ENCODE results near the gene PLXNB3. TPM values are rescaled to one million over a fixed set of nuclear protein-coding genes. Genes with fewer than 3 reads are reported as not detected.

Gene PLXNB3
- total RNA-seq, 2 experiments from 2014 or later = 0.83 to 1.4 TPM

- H3K4me1 Mint-ChIP-seq (ENCODE audit: low read depth) = peaks cover 6% of the 10 kb centered on the region
- H3K9me3 Mint-ChIP-seq (ENCODE audit: insufficient read depth) = no peaks in the 10 kb centered on the region
- H3K27ac Mint-ChIP-seq = no peak overlapping the region
- H3K4me3 Mint-ChIP-seq = no peak overlapping the region
- CTCF ChIA-PET = no interaction called here
- H3K27me3 Mint-ChIP-seq (ENCODE audit: low read depth) = no peaks in the 10 kb centered on the region
- ATAC-seq (no peak), DNase-seq (no peak)
- H3K36me3 Mint-ChIP-seq (ENCODE audit: low read depth) = no peaks in the 10 kb centered on the region
- POLR2A ChIA-PET = no interaction called here
These were observed 8.5 kb downstream of the PLXNB3 start for GRCh38 chrX:153772316-153773217.

- H3K27me3 Mint-ChIP-seq (ENCODE audit: low read depth) = no peaks in the 10 kb centered on the region
- POLR2A ChIA-PET = no interaction called here
- H3K4me1 Mint-ChIP-seq (ENCODE audit: low read depth) = peaks cover 1% of the 10 kb centered on the region
- no peaks in the 10 kb centered on the region for H3K36me3 Mint-ChIP-seq (ENCODE audit: low read depth)
- H3K9me3 Mint-ChIP-seq (ENCODE audit: insufficient read depth) = no peaks in the 10 kb centered on the region
- H3K4me3 Mint-ChIP-seq = no peak overlapping the region
- ATAC-seq = no peak
- H3K27ac Mint-ChIP-seq = no peak overlapping the region
- CTCF ChIA-PET = no interaction called here
- DNase-seq = no peak
These were observed 9.2 kb downstream of the PLXNB3 start for GRCh38 chrX:153773218-153773611.

DNA sequence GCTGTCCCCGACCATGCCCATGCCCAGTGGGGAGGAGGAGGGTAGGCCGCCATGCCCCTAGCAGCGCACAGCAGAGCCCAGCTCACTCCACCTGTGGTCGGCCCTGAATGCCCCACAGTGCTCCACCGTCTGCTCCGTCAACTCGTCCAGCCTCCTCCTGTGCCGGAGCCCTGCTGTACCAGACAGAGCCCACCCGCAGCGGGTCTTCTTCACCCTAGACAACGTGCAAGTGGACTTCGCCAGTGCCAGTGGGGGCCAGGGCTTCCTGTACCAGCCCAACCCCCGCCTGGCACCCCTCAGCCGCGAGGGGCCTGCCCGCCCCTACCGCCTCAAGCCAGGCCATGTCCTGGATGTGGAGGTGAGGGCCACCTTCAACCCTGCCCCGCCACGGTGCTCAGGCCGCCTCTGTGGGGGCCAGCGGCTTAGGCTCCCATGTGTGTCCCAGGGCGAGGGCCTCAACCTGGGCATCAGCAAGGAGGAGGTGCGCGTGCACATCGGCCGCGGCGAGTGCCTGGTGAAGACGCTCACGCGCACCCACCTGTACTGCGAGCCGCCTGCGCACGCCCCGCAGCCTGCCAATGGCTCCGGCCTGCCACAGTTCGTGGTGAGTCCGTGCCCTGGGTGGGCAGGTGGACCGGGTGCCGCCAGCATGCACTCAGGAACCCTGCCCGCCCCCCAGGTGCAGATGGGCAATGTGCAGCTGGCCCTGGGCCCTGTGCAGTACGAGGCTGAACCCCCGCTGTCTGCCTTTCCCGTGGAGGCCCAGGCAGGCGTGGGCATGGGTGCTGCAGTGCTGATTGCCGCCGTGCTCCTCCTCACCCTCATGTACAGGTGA lies 9.9 kb downstream of the PLXNB3 start:
- Mint-ChIP-seq H3K27me3 (ENCODE audit: low read depth) (no peaks in the 10 kb centered on the region), H3K36me3 (ENCODE audit: low read depth) (no peaks in the 10 kb centered on the region), H3K9me3 (ENCODE audit: insufficient read depth) (no peaks in the 10 kb centered on the region), H3K4me3 (no peak overlapping the region), H3K4me1 (ENCODE audit: low read depth) (no peaks in the 10 kb centered on the region), H3K27ac (no peak overlapping the region)
- ATAC-seq (no peak), DNase-seq (no peak)
- ChIA-PET CTCF (no interaction called here), POLR2A (no interaction called here)

- Mint-ChIP-seq H3K36me3 (ENCODE audit: low read depth) (no peaks in the 10 kb centered on the region), H3K4me3 (no peak overlapping the region), H3K27me3 (ENCODE audit: low read depth) (peaks cover under 1% of the 10 kb centered on the region), H3K27ac (no peak overlapping the region), H3K9me3 (ENCODE audit: insufficient read depth) (no peaks in the 10 kb centered on the region), H3K4me1 (ENCODE audit: low read depth) (no peaks in the 10 kb centered on the region)
- ChIA-PET CTCF (no interaction called here), POLR2A (interaction anchor here (0.6 kb wide), 1 partner anchor 123 kb away, joined by 3 read pairs; no protein-coding TSS in a partner anchor)
- ATAC-seq (no peak), DNase-seq (no peak)
These were observed 10.7 kb downstream of the PLXNB3 start for GRCh38 chrX:153774576-153775292.

- Mint-ChIP-seq H3K27ac (no peak overlapping the region), H3K4me3 (no peak overlapping the region), H3K4me1 (ENCODE audit: low read depth) (peaks cover 7% of the 10 kb centered on the region), H3K27me3 (ENCODE audit: low read depth) (peaks cover 6% of the 10 kb centered on the region), H3K9me3 (ENCODE audit: insufficient read depth) (no peaks in the 10 kb centered on the region), H3K36me3 (ENCODE audit: low read depth) (no peaks in the 10 kb centered on the region)
- no peak for ATAC-seq
- DNase-seq = no peak
- POLR2A ChIA-PET = interaction anchor here (0.6 kb wide), 1 partner anchor 122 kb away, joined by 3 read pairs; no protein-coding TSS in a partner anchor
- CTCF ChIA-PET = no interaction called here
These were observed 11.5 kb downstream of the PLXNB3 start for GRCh38 chrX:153775293-153776119.

GRCh38 chrX:153776120-153776599 lies 12.1 kb downstream of the PLXNB3 start:
- Mint-ChIP-seq H3K9me3 (ENCODE audit: insufficient read depth) (no peaks in the 10 kb centered on the region), H3K27me3 (ENCODE audit: low read depth) (peaks cover 6% of the 10 kb centered on the region), H3K36me3 (ENCODE audit: low read depth) (no peaks in the 10 kb centered on the region), H3K27ac (no peak overlapping the region), H3K4me1 (ENCODE audit: low read depth) (peaks cover 7% of the 10 kb centered on the region), H3K4me3 (no peak overlapping the region)
- DNase-seq (no peak), ATAC-seq (no peak)
- ChIA-PET POLR2A (no interaction called here), CTCF (no interaction called here)

GRCh38 chrX:153776611-153777045 lies 12.6 kb downstream of the PLXNB3 start:
- ATAC-seq (no peak), DNase-seq (no peak)
- Mint-ChIP-seq H3K36me3 (ENCODE audit: low read depth) (no peaks in the 10 kb centered on the region), H3K4me1 (ENCODE audit: low read depth) (peaks cover 7% of the 10 kb centered on the region), H3K27ac (no peak overlapping the region), H3K9me3 (ENCODE audit: insufficient read depth) (no peaks in the 10 kb centered on the region), H3K4me3 (no peak overlapping the region), H3K27me3 (ENCODE audit: low read depth) (peaks cover 6% of the 10 kb centered on the region)
- CTCF ChIA-PET = no interaction called here
- POLR2A ChIA-PET = no interaction called here

DNA sequence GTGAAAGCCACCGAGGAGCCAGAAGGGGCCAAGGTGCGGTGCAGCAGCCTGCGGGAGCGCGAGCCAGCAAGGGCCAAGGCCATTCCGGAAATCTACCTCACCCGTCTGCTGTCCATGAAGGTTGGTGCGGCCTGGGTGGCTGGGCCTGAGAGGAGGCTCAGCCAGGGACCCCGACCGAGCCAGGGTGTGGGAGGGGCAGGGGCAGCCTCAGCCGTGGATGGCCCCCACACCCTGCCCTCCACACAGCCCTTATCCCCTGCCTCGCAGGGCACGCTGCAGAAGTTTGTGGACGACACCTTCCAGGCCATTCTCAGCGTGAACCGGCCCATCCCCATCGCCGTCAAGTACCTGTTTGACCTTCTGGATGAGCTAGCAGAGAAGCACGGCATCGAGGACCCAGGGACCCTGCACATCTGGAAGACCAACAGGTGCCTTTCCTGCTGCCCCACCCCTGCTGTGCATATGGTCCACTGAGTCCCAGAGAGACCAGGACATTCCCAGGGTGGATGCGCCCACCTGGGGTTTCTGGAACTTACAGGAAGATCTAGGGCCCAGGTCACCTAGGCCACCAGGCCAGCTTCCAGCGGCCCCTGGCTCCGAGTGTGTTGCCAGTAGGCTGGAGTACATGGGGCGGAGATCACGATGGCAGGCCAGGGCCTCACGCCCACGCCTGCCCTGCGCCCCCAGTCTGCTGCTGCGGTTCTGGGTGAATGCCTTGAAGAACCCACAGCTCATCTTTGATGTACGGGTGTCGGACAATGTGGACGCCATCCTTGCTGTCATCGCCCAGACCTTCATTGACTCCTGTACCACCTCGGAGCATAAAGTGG lies 13.4 kb downstream of the PLXNB3 start:
- peaks cover 6% of the 10 kb centered on the region for H3K27me3 Mint-ChIP-seq (ENCODE audit: low read depth)
- ATAC-seq (no peak), DNase-seq (no peak)
- ChIA-PET CTCF (no interaction called here), POLR2A (no interaction called here)
- H3K27ac Mint-ChIP-seq = no peak overlapping the region
- no peaks in the 10 kb centered on the region for H3K9me3 Mint-ChIP-seq (ENCODE audit: insufficient read depth)
- H3K36me3 Mint-ChIP-seq (ENCODE audit: low read depth) = no peaks in the 10 kb centered on the region
- peaks cover 7% of the 10 kb centered on the region for H3K4me1 Mint-ChIP-seq (ENCODE audit: low read depth)
- H3K4me3 Mint-ChIP-seq = no peak overlapping the region

GRCh38 chrX:153778181-153778580 lies 14.1 kb downstream of the PLXNB3 start:
- ATAC-seq (no peak), DNase-seq (no peak)
- no peaks in the 10 kb centered on the region for H3K36me3 Mint-ChIP-seq (ENCODE audit: low read depth)
- peaks cover 7% of the 10 kb centered on the region for H3K4me1 Mint-ChIP-seq (ENCODE audit: low read depth)
- H3K27me3 Mint-ChIP-seq (ENCODE audit: low read depth) = peaks cover 6% of the 10 kb centered on the region
- no peaks in the 10 kb centered on the region for H3K9me3 Mint-ChIP-seq (ENCODE audit: insufficient read depth)
- POLR2A ChIA-PET = no interaction called here
- CTCF ChIA-PET = interaction anchor here (1.0 to 1.1 kb wide), 2 partner anchors 10 to 16 kb away, joined by 3 to 4 read pairs; partner anchors contain the start of genes IDH3G and SSR4
- no peak overlapping the region for H3K4me3 Mint-ChIP-seq
- no peak overlapping the region for H3K27ac Mint-ChIP-seq

- Mint-ChIP-seq H3K4me1 (ENCODE audit: low read depth) (peaks cover 7% of the 10 kb centered on the region), H3K4me3 (no peak overlapping the region), H3K27me3 (ENCODE audit: low read depth) (peaks cover 6% of the 10 kb centered on the region), H3K36me3 (ENCODE audit: low read depth) (no peaks in the 10 kb centered on the region), H3K27ac (no peak overlapping the region), H3K9me3 (ENCODE audit: insufficient read depth) (no peaks in the 10 kb centered on the region)
- ChIA-PET CTCF (interaction anchor here (0.6 to 1.1 kb wide), 3 partner anchors 11 to 248 kb away, joined by 3 to 4 read pairs (median 3); partner anchors contain the start of genes IDH3G and SSR4), POLR2A (no interaction called here)
- DNase-seq = no peak
- no peak for ATAC-seq
These were observed 14.6 kb downstream of the PLXNB3 start for GRCh38 chrX:153778684-153779101.

All from activated CD8-positive, alpha-beta T cell treated with anti-CD3 and anti-CD28 coated beads, Interleukin-2, amount 10 ng/mL, durations not matched to agents 7 days and 5 days (primary cell).